ENCODE results near the gene ACLY.

ACLY gene

GRCh38 chr17:41864498-41864835 lies 54.3 kb downstream of the ACLY start:
- POLR2A ChIA-PET = interaction anchor here (0.5 to 2.5 kb wide), 25 partner anchors 9 to 559 kb away, joined by 3 to 25 read pairs (median 4); partner anchors contain the start of genes ACLY, CAVIN1, FKBP10 and HAP1
- Histone ChIP-seq H3K27ac (ENCODE audit: extremely low read depth, low read depth, low read length) (peak overlapping the region; percentile 91; the same call in 1 of the 2 replicates), H3K4me3 (ENCODE audit: low read depth, low read length) (peak overlapping the region; percentile 96)

More at GRCh38 chr17:41864498-41864835, 54.3 kb downstream of the ACLY start:
- CTCF ChIA-PET = interaction anchor here (0.6 to 1.5 kb wide), 10 partner anchors 15 to 1201 kb away, joined by 3 to 10 read pairs (median 4); partner anchors contain the start of gene KLHL10
- peaks cover 22 to 26% of the 10 kb centered on the region in 2 experiments for H3K36me3 ChIP-seq (ENCODE audit: control insufficient read depth in 2 of 2, insufficient read depth in 1 of 2, low read length in 2 of 2)
- TF ChIP-seq ZNF341 (tag by site-specific recombination; IDR thresholded peaks at IDR 0.05; ENCODE audit: low read depth) (peak; percentile 32; the same call in 1 of the 2 replicates), CTCF (tag by site-specific recombination; IDR thresholded peaks at IDR 0.05) (peak; percentile 41; the same call in 1 of the 2 replicates), ZNF501 (tag by site-specific recombination; IDR thresholded peaks at IDR 0.05) (no peak), ZNF366 (tag by site-specific recombination; conservative IDR thresholded peaks at IDR 0.05) (0 out of 2 replicates have a peak, but pooled peaks have one; percentile 33), HIC1 (tag by site-specific recombination; IDR thresholded peaks at IDR 0.05) (peak; percentile 53; the same call in 1 of the 2 replicates), ZEB2 (tag by site-specific recombination; IDR thresholded peaks at IDR 0.05) (no peak), PATZ1 (tag by site-specific recombination; IDR thresholded peaks at IDR 0.05) (0 out of 2 replicates have a peak, but pooled peaks have one; percentile 58), SCRT2 (tag by site-specific recombination; IDR thresholded peaks at IDR 0.05) (0 out of 2 replicates have a peak, but pooled peaks have one; percentile 91), KLF10 (tag by site-specific recombination; IDR thresholded peaks at IDR 0.05) (no peak), ZNF10 (tag by site-specific recombination; IDR thresholded peaks at IDR 0.05) (peak; percentile 20; the same call in 1 of the 2 replicates), ZFHX2 (tag by site-specific recombination; conservative IDR thresholded peaks at IDR 0.05) (0 out of 2 replicates have a peak, but pooled peaks have one; percentile 57), ZNF624 (tag by site-specific recombination; IDR thresholded peaks at IDR 0.05) (no peak), ZNF335 (tag by site-specific recombination; conservative IDR thresholded peaks at IDR 0.05) (peak; percentile 70; the same call in 1 of the 2 replicates), ZBTB7A (tag by site-specific recombination; IDR thresholded peaks at IDR 0.05; ENCODE audit: low read depth) (peak; percentile 60; the same call in 1 of the 2 replicates), PRDM1 (tag by site-specific recombination; IDR thresholded peaks at IDR 0.05) (peak; percentile 32), EGR2 (tag by site-specific recombination; IDR thresholded peaks at IDR 0.05; ENCODE audit: low read depth) (peak; percentile 41; the same call in 1 of the 2 replicates), SP2 (tag by site-specific recombination; IDR thresholded peaks at IDR 0.05) (peak; percentile 54)
- TF ChIP-seq, protein P1, sequence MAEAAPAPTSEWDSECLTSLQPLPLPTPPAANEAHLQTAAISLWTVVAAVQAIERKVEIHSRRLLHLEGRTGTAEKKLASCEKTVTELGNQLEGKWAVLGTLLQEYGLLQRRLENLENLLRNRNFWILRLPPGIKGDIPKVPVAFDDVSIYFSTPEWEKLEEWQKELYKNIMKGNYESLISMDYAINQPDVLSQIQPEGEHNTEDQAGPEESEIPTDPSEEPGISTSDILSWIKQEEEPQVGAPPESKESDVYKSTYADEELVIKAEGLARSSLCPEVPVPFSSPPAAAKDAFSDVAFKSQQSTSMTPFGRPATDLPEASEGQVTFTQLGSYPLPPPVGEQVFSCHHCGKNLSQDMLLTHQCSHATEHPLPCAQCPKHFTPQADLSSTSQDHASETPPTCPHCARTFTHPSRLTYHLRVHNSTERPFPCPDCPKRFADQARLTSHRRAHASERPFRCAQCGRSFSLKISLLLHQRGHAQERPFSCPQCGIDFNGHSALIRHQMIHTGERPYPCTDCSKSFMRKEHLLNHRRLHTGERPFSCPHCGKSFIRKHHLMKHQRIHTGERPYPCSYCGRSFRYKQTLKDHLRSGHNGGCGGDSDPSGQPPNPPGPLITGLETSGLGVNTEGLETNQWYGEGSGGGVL (tag by site-specific recombination; IDR thresholded peaks at IDR 0.05) = peak; percentile 81
- H3K4me1 ChIP-seq (ENCODE audit: control insufficient read depth, insufficient read depth, low read length) = peaks cover 21% of the 10 kb centered on the region
- H3K9me3 ChIP-seq (ENCODE audit: control insufficient read depth, insufficient read depth, low read depth, low read length) = no peaks in the 10 kb centered on the region

Measured in HEK293 (cell line).